K562 (cell line): ENCODE results near the gene IGDCC3. TPM values are rescaled to one million over a fixed set of nuclear protein-coding genes. Genes with fewer than 3 reads are reported as not detected.

ENCODE experiments used
- ATAC-seq: fragments of 200-7000 bp; cut with Tn5 transposase; 3 replicates; pipeline ENCODE4 v1.9.1; 2020; ENCODE audit warnings: moderate library complexity
- BruUV-seq: library from RNA; stranded (reverse); fragments of 400-500 nt; replicated peaks from 2 replicates; lab custom pipeline; 2021; lab: Mats Ljungman, UMichigan
- CTCF ChIA-PET: fragments of 300-600 bp; formaldehyde crosslinking; extraction: SDS; loops from one replicate; lab custom pipeline; 2021; ENCODE audit warnings: low intra/inter-chr PET ratio; lab: Yijun Ruan, JAX
- POLR2A ChIA-PET: fragments of 300-600, 350-650 bp; sonication (Branson Sonifier 250); formaldehyde crosslinking; extraction: SDS; loops from one replicate; lab custom pipeline; 2021; ENCODE audit warnings: antibody characterized with exemption, inconsistent platforms; lab: Yijun Ruan, JAX
- DNase-seq, 4 experiments: peaks; one replicate each; pipeline versions ENCODE4 v3.0.0 to v3.0.0-alpha.2; 2011 to 2018; ENCODE audit warnings: low spot score in 3 of 4, mixed read lengths in 3 of 4; ENCODE audit errors: extremely low read depth in 1 of 4
- FAIRE-seq: peaks from 2 replicates; lab custom pipeline; 2011; peaks lifted over from hg19 to GRCh38; lab: Jason Lieb, UNC
- H2AFZ ChIP-seq: 2 replicates; pipeline ENCODE4 v1.6.0; 2011; ENCODE audit warnings: low read depth, low read length, control low read depth, inconsistent platforms
- H3K27ac ChIP-seq: fragments of 200-600 bp; 3 replicates; pipeline ENCODE4 v1.8.0; 2011; ENCODE audit warnings: low read depth, mild to moderate bottlenecking, control low read depth, inconsistent platforms, low read length, moderate library complexity, mixed read lengths; ENCODE audit errors: extremely low read depth
- H3K27me3 ChIP-seq, 2 experiments: fragments of 300-600 bp in 1 of 2; 2 replicates in 1 of 2; 3 replicates in 1 of 2; pipeline versions ENCODE4 v1.6.0 to v1.8.0; 2011; ENCODE audit warnings: inconsistent platforms in 2 of 2, low read length in 2 of 2, mild to moderate bottlenecking in 1 of 2, mixed read lengths in 1 of 2, moderate library complexity in 1 of 2; ENCODE audit not compliant: control insufficient read depth in 2 of 2, insufficient read depth in 2 of 2
- H3K36me3 ChIP-seq: fragments of 300-600 bp; 3 replicates; pipeline ENCODE4 v1.8.0; 2011; ENCODE audit warnings: mild to moderate bottlenecking, low read length, inconsistent platforms; ENCODE audit not compliant: control insufficient read depth, insufficient read depth
- H3K4me1 ChIP-seq, 2 experiments: fragments of 200-600 bp in 1 of 2; replicated peaks in 1 of 2; 2 replicates in 1 of 2; 3 replicates in 1 of 2; pipeline versions ENCODE4 v1.5.1 to v1.8.0; 2011; ENCODE audit warnings: inconsistent platforms in 2 of 2, low read length in 2 of 2, mild to moderate bottlenecking in 1 of 2, mixed read lengths in 1 of 2, moderate library complexity in 1 of 2; ENCODE audit not compliant: control insufficient read depth in 2 of 2, insufficient read depth in 2 of 2
- H3K4me2 ChIP-seq: 2 replicates; pipeline ENCODE4 v1.6.1; 2011; ENCODE audit warnings: low read length, control low read depth, inconsistent platforms, mixed read lengths; ENCODE audit not compliant: insufficient read depth
- H3K4me3 ChIP-seq: fragments of 200-600 bp; sonication (generic), shearing (Covaris generic); 2 replicates; pipeline ENCODE4 v1.5.1; 2016; ENCODE audit warnings: control low read depth, inconsistent platforms
- H3K79me2 ChIP-seq: fragments of 200-600 bp; 3 replicates; pipeline ENCODE4 v1.8.0; 2011; ENCODE audit warnings: low read length, inconsistent platforms; ENCODE audit not compliant: control insufficient read depth, insufficient read depth
- H3K9ac ChIP-seq, 2 experiments: 2 replicates each; pipeline versions ENCODE4 v1.6.0 to v1.6.1; 2011; ENCODE audit warnings: low read depth in 2 of 2, low read length in 2 of 2, control low read depth in 1 of 2, inconsistent platforms in 1 of 2, mild to moderate bottlenecking in 1 of 2, mixed read lengths in 1 of 2; ENCODE audit not compliant: insufficient read depth in 1 of 2
- H3K9me1 ChIP-seq: one replicate; pipeline ENCODE4 v1.6.0; 2011; ENCODE audit warnings: inconsistent platforms, mild to moderate bottlenecking, low read length, moderate library complexity; ENCODE audit not compliant: control insufficient read depth, insufficient read depth
- H3K9me3 ChIP-seq: replicated peaks from 2 replicates; pipeline ENCODE4 v1.5.1; 2011; ENCODE audit warnings: low read depth, low read length, inconsistent platforms; ENCODE audit not compliant: control insufficient read depth, insufficient read depth
- H4K20me1 ChIP-seq: replicated peaks from 2 replicates; pipeline ENCODE4 v1.6.1; 2011; ENCODE audit warnings: low read length, inconsistent platforms, mixed read lengths; ENCODE audit not compliant: control insufficient read depth, insufficient read depth
- CTBP1 ChIP-seq: fragments of 450-650 bp; IDR thresholded peaks from 2 replicates; pipeline ENCODE4 v1.6.1; 2016; ENCODE audit warnings: borderline replicate concordance
- ESRRA ChIP-seq: fragments of 450-650 bp; IDR thresholded peaks from 2 replicates; pipeline ENCODE4 v1.6.1; 2014; ENCODE audit warnings: low read depth, mild to moderate bottlenecking, moderate library complexity, borderline replicate concordance
- RCOR1 ChIP-seq, 2 experiments: IDR thresholded peaks; 2 replicates each; pipeline ENCODE4 v1.6.1; 2012; ENCODE audit warnings: low read depth in 2 of 2, low read length in 2 of 2, borderline replicate concordance in 1 of 2, improper control_type of control experiment in 1 of 2
- XRCC5 ChIP-seq: fragments of 200-400 bp; formaldehyde crosslinking; IDR thresholded peaks from 2 replicates; pipeline ENCODE4 v1.6.1; 2017; ENCODE audit warnings: low read depth, mild to moderate bottlenecking, low read length
- WGBS: fragments of 100-300 bp; shearing (Covaris generic); methylation state at CpG from one replicate; pipeline ENCODE4 v1.1.6; 2016; ENCODE audit warnings: low coverage, mixed read lengths; ENCODE audit not compliant: insufficient coverage; ENCODE audit errors: missing lambda C conversion rate; 5-methylcytosine and 5-hydroxymethylcytosine counted together
- in situ Hi-C: fragments of 300-500 bp; cut with MboI; formaldehyde crosslinking; loops from 4 replicates; pipeline ENCODE4 v1.15.0; 2018; ENCODE audit warnings: inconsistent platforms, mixed read lengths
- intact Hi-C: fragments of 100-400 bp; cut with micrococcal nuclease; formaldehyde crosslinking; loops from 2 replicates; pipeline ENCODE4 v1.14.2; 2022
- polyA plus RNA-seq, 8 experiments: library from polyadenylated mRNA; depleted of rRNA in 4 of 8; stranded (reverse) in 5 of 8; unstranded in 3 of 8; fragments of >200 nt; fragmentation: Nextera tagmentation in 2 of 8; fragmentation: Illumina TruSeq in 1 of 8; extraction: Ambion mirVana in 2 of 8; extraction: Trizol in 1 of 8; gene quantifications; 2 replicates each; pipeline versions ENCODE4 v1.2.1 to v1.2.3, GENCODE V29; 2011 to 2014; ENCODE audit warnings: inconsistent platforms in 1 of 8, missing spikeins in 1 of 8
- total RNA-seq, 7 experiments: library from RNA; depleted of rRNA in 6 of 7; stranded (reverse); fragments of >200 nt in 6 of 7; fragmentation: Illumina TruSeq in 2 of 7; extraction: Trizol in 2 of 7; gene quantifications; 2 replicates each; pipeline versions ENCODE4 v1.2.1 to v1.2.3, GENCODE V29; 2011 to 2021; ENCODE audit warnings: low replicate concordance in 1 of 7
- TF ChIP-seq, protein P1 (sequence below), 3 experiments: IDR thresholded peaks in 2 of 3; conservative IDR thresholded peaks in 1 of 3; 2 replicates each; pipeline ENCODE4 v1.5.1; 2011 to 2012; ENCODE audit warnings: low read length in 3 of 3, mild to moderate bottlenecking in 3 of 3, control low read depth in 2 of 3, improper control_type of control experiment in 1 of 3, inconsistent platforms in 1 of 3, low read depth in 1 of 3, mixed read lengths in 1 of 3, moderate library complexity in 1 of 3; ENCODE audit not compliant: insufficient read depth in 2 of 3

IGDCC3 gene
- total and polyA plus RNA-seq, 9 of the 15 experiments (the other 6 are each of a cell fraction or from before 2014, with no cell fraction given): not detected

DNA sequence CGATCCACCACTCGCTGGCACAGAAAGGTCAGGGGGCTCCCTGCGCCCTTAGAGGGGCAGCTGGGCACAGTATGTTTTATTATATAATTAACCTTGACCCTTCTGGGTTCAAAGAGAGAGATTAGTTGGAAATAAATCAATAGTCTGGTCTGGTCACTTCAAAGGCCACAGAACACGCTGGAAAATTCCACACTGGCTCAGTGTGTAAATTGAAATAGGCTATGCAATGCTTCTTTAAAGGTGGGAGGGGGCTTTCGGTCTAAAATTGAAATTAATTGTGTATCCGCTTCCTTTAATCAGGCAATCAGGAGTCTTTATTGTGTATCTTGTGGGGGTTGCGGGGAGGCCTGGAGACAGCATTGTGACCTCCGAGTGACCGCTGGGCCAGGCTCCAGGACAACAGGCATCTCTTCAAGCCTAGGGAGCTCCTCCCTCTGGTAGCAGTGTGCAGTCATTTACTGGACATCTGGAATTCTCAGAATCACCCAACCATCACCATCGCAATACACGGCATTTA lies 65.3 kb downstream of the IGDCC3 start:
- intact Hi-C loops (loop anchor here (10.0 kb wide), 1 partner anchor 322 kb away; no protein-coding TSS in a partner anchor), in situ Hi-C loops (no loop called here)
- FAIRE-seq (peak; percentile 42), ATAC-seq (peak; percentile 77), DNase-seq (peak; percentile 22 to 46 (median 34))
- H3K4me3 ChIP-seq: no peak overlapping the region
- ChIA-PET CTCF (no interaction called here), POLR2A (interaction anchor here (1.1 to 13.2 kb wide), 2 partner anchors 7 to 71 kb away, joined by 3 to 194 read pairs; partner anchors contain the start of gene RNU5B-1)
- no peak overlapping the region for H3K4me2 ChIP-seq
- H3K27ac ChIP-seq: no peak overlapping the region
- no peaks in the 10 kb centered on the region for H3K9me3 ChIP-seq
- H3K79me2 ChIP-seq: no peaks in the 10 kb centered on the region
- no peaks in the 10 kb centered on the region for H3K9me1 ChIP-seq
- no peak overlapping the region for H3K9ac ChIP-seq
- H3K27me3 ChIP-seq: peaks cover 14 to 32% of the 10 kb centered on the region in 2 experiments
- 26% methylated on average over 11 of the region's 11 CpGs for WGBS
- H3K4me1 ChIP-seq: no peaks in the 10 kb centered on the region; a peak in 1 of 5 replicates
- no peaks in the 10 kb centered on the region for H3K36me3 ChIP-seq
- TF ChIP-seq ESRRA (peak; percentile 88), XRCC5 (no peak), CTBP1 (peak; percentile 46; the same call in 1 of the 2 replicates), RCOR1 (IDR thresholded peaks at IDR 0.05; ENCODE audit: borderline replicate concordance in 1 of 2, low read depth in 2 of 2, low read length in 2 of 2) (0 out of 4 replicates have a peak, but pooled peaks of 1 of the 2 experiments have one; percentile 22)
- TF ChIP-seq, protein P1, sequence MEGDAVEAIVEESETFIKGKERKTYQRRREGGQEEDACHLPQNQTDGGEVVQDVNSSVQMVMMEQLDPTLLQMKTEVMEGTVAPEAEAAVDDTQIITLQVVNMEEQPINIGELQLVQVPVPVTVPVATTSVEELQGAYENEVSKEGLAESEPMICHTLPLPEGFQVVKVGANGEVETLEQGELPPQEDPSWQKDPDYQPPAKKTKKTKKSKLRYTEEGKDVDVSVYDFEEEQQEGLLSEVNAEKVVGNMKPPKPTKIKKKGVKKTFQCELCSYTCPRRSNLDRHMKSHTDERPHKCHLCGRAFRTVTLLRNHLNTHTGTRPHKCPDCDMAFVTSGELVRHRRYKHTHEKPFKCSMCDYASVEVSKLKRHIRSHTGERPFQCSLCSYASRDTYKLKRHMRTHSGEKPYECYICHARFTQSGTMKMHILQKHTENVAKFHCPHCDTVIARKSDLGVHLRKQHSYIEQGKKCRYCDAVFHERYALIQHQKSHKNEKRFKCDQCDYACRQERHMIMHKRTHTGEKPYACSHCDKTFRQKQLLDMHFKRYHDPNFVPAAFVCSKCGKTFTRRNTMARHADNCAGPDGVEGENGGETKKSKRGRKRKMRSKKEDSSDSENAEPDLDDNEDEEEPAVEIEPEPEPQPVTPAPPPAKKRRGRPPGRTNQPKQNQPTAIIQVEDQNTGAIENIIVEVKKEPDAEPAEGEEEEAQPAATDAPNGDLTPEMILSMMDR (IDR thresholded peaks at IDR 0.05 in 2 of 3, conservative IDR thresholded peaks at IDR 0.05 in 1 of 3; ENCODE audit: insufficient read depth in 2 of 3, low read depth in 1 of 3, low read length in 3 of 3): peak in 2 of 3 experiments; percentile 9 to 26; a peak in 1 of 6 replicates
- no TSS peak for BruUV-seq
- H2AFZ ChIP-seq: no peak overlapping the region
- H4K20me1 ChIP-seq: 0 out of 2 replicates have a peak, but pooled peaks cover 3% of the 10 kb centered on the region
